Activated T-helper 1 cell treated with Interleukin-2 at 50 U/mL for 16 hours (primary cell): ENCODE measurements around the gene PLXNB1.
"Not testable (repeated sequence)": the region's sequence is repeated elsewhere in the genome, so short reads cannot be mapped to it uniquely, and the experiment has no call there.

Experiments used
- DNase-seq: peaks from one replicate; pipeline ENCODE4 v3.0.0-alpha.2; 2020; ENCODE audit warnings: low read depth

PLXNB1 gene

DNA sequence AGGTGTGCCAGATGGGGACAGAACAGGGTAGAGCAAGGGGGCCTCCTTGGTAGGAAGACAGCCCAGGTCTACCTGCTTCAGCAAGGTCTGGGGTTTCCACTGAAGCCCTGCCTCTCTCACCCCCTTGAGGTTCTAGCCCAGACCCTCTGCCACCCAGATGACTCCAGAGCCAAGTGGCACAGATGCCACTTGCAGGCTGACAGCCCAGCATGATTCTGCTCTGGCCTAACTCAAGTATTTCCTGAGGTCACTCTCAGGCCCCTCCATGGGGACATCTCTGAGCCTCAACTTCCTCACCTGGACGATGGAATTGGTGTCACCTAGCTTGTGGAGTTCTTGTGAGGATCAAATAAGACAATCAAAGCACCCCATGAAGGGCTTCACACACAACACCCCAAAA, 23.9 kb downstream of the PLXNB1 start:
- DNase-seq = no peak

DNA sequence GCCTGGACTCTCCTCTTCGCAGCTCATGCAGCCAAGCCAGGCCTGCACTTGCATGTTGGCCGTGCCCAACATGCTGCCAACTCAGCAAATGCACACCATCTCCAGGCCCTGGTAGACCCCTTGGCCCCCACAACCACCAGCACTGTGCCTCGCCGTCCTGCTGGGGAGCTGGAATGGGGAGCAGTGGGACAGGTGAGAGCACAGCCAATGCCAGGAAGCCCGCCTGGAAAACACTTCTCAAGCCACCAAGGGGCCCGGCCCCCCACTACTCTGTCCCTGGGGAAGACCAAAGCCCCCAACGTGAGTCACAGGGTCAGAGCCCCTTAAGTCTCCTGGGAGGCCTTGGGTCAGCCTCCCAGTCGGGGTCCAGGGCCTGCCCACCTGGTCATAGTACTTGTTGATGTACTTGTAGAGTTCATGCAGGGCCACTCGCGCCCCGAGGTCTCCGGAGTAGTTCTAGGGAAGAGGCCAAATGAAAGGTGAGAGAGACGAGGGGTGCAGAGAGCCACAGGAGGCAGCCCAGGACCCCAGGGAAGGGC, 24.5 kb downstream of the PLXNB1 start:
- no peak for DNase-seq

DNA sequence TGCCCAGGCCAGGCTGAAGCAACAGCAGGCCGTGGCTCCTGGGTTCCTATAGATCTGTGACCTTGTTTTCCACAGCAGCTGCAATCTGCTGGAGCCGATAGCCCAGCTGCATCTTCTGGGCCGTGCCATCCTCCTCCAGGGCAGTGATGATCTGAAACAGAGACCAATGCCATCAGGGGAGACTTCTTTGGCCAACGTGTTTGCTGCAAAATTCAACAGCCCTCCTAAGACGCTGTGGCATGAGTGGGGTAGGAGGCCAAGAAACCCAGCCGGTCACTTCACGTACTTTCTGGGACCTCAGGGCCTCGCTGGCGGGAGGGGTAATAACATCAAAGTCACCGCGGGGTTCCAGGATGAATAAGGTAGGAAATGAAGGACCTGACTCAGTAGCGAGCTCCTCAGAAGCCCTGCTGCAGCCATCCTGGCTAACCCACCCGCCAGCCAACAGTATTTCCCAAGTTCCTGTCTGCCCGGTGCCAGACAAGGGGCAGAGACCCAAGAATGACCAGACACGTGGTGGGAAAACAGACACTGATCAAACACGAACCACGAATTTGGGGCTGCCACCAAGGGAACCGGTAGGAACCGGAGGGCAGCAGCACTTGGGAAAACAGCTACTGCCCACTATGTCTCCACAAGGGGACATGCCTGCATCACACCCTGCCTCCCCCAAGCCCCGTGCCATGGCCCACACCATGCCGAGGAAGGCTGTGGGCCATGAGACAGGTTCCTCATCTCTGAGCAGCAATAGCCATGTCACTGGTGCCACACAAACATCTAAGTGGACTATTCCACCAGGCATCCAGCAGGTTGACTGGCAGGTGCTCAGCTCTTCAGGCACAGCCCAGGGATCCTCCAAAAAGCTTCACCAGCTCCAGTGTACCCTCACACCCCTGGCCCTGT, 25.2 kb downstream of the PLXNB1 start:
- no peak for DNase-seq

DNA sequence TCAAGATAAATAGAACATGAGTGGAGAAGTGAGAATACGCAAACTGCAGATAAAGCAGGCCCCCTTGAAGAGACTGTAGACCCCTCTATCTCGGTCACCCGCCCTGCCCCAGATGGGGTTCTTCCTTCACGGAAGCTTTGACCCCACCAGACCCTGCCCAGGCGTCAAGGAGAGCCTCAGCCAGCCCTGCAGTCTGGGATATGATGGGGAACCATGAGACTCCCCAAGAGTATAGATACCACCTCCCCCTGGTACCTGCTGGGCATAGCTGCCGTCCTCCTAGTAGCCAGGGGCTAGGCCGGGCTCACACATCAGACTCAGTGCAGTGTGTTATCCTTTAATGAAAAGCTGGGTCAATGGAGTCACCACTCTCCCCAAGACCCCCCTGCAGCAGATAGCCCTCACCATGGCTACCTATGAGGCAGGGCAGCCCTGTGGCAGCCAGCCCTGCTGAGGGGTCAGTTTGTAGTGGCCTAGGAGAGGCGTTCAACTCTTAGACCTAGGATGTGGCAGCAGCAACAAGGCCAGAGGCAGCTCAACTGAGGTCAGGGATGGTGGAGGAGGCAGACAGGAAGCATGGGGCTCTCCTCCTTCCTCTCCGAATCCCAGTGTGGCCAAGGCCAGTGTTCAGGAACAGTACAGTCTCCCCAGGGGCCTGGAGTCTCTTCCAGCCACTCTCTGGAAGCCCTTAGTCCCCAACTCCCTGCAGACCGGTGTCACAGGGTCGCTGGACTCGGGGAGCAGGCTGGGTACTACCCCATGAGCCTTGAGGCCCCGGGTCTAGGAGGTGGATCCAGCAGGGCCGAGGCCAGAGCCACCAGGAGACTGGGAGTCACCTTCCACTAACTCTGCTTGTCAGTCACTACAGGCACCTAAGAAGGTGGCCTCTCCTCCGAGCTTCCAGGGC, 26.1 kb downstream of the PLXNB1 start:
- DNase-seq = no peak

GRCh38 chr3:48402907-48403306, 27.0 kb downstream of the PLXNB1 start:
- DNase-seq = no peak

GRCh38 chr3:48402281-48402732, 27.6 kb downstream of the PLXNB1 start:
- no peak for DNase-seq

DNA sequence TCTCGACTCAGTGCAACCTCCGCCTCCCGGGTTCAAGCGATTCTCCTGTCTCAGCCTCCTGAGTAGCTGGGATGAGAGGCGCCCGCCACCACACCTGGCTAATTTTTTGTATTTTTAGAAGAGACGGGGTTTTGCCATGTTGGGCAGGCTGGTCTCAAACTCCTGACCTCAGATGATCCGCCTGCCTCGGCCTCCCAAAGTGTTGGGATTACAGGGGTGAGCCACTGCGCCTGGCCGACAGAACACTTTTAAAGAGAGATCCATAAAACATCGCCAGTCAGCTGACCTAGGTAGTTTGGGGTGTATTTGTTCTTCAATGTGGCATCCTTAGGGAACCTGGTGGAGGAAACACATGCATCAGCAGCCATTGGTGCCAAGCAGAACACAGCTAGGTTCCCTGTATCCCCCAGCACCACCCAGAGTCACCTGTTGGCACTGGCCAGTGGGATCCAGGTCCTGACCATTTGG, 28.4 kb downstream of the PLXNB1 start:
- not testable (repeated sequence) for DNase-seq

GRCh38 chr3:48400824-48401433, 29.0 kb downstream of the PLXNB1 start:
- DNase-seq = peak; percentile 42

GRCh38 chr3:48399387-48400172, 30.3 kb downstream of the PLXNB1 start:
- no peak for DNase-seq

DNA sequence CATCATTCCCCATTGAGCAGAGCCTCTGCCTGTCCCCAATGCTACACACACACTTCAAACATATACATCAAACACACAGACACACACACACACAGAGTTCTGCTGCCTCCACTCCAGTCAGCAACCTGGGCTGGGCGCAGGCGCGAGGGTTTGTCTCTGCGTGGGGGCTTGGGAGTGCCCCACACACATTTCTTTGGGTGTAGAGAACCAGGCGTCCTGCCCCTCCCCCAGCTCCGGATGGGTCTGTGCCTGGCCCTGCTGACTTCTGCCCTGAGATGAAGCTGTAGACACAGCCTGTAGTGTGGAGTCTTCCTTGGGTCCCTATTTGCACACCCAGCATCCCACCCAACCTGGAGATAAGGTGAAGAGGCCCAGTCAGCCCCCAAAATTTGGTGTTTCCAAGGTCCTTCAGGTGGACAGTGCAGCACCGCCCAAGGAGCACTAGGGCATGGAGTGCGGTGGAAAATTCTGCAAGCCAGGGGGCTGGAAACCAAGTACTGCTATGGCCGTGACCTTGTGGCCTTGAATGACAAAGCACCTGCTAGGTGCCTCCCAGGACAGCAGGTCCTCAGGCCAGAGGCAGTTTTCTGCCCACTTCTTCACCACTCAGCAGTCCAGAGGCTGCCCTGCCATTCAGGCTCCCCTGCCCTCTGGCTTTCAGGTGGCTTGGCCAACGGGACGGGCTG, 31.0 kb downstream of the PLXNB1 start:
- DNase-seq = no peak

- DNase-seq = no peak
Measured at GRCh38 chr3:48397767-48398681, 31.9 kb downstream of the PLXNB1 start.

DNA sequence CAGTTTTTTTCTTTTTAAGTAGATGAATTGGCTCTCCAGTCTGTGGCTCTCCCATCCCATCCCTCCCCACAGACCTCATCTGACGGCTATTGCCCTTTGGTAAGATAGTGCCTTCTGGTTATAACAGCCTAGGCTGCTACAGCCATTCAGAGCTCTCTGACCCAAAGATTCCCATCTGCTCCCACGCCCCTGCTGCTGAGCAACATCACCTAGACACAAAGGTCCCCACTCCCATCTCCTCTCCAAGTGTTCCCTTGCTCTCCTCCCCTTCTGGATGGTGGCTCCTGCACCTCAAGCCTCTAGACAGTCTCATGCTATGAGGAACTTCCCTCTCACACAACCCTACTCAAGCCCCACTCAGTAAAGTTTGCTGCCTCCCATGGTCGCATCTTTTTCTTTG, 34.2 kb downstream of the PLXNB1 start:
- no peak for DNase-seq

GRCh38 chr3:48394391-48394790, 35.5 kb downstream of the PLXNB1 start:
- DNase-seq = no peak

GRCh38 chr3:48388966-48389365, 40.9 kb downstream of the PLXNB1 start:
- no peak for DNase-seq

GRCh38 chr3:48387634-48388033, 42.3 kb downstream of the PLXNB1 start:
- DNase-seq = no peak

DNA sequence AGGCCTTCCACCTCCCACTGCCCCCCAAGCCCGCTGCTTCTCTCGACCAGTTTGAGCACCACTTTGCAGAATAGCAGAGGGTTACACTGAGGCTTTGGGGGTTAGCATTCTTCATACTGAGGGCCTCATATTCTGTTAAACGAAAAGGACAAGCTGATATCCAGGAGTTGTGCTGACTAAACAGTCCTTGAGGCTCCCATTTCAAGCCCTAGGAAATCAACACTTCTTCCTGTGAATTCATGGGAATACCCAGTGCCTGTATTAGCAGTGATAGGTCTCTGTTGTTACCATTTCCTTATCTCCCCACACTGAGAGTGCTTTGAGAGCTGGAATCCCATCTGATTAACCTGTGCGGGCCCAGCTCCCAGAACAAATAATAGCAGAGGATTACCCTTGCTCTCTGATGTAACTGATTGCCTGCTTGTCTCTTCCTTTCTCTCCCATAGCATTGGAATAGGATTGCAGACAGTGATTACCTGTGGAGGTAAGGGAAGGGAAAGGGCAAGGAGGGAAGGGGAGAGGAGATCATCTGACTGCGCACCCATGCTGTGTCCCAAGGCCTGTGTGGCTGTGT, 56.9 kb downstream of the PLXNB1 start:
- no peak for DNase-seq

DNA sequence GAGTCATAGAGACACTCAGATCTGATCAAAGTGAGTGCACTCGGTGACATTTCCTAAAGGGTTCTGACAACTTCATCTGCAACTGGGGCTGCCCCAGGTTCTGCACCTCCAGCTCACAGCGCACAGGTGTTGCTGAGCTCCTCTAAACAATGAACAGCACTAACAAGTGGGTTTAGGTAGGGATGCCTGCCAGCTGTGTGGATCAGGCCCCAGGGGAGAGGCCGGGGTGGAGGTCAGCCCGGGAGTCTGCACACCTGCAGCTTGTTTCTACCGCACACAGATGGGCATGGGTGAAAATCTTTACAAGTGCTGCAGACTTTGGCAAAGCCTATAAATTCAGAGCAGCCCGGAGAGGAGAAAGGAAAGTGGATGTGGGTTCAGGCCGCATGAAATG, 57.5 kb downstream of the PLXNB1 start:
- DNase-seq = no peak

DNA sequence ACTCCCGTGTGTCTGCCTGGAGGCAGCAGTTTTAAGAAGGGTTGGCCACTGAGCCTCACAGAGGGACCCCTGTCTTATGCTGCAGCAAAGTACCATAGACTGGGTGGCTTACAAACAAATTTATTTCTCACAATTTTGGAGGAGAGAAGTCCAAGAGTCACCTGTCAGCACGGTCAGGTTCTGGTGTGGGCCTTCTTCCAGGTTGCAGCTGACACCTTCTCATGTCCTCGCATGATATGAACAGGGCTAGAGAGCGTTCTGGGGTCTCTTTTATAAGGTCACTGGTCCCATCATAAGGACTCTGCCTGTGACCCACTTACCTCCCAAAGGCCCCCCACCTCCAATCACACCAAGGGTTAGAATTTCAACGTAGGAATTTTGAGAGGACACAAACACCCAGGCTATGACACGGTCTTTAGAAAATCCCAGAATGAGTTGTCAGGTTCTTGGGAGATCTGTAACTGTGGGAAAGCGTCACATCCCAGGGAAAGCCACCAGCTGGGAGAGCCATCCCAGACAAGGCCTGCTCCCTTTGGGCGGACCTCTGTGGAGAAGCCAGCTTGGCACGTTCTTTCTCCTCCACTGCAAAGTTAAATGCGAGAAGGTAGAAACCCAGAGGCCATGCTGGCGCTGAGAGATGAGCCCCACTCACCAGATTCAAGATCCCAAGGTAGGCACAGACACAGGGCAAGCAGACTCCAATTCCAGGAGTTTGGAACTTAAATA, 58.1 kb downstream of the PLXNB1 start, which contains the start of gene FBXW12:
Gene FBXW12, plus strand, starts transcription at position 569 of the 726 bp plus-strand sequence. CDS start 549 bp downstream, outside the sequence.
- DNase-seq = no peak
